ENCODE results near the gene SHOC1. TPM values are rescaled to one million over a fixed set of nuclear protein-coding genes. Genes with fewer than 3 reads are reported as not detected.

Gene SHOC1
- total RNA-seq: 0.15 TPM
- long read RNA-seq, partial matches to known transcripts: 0 of 8 reads
- long read RNA-seq, other reads (novel, unspliced or antisense): 8 of 8 reads

DNA sequence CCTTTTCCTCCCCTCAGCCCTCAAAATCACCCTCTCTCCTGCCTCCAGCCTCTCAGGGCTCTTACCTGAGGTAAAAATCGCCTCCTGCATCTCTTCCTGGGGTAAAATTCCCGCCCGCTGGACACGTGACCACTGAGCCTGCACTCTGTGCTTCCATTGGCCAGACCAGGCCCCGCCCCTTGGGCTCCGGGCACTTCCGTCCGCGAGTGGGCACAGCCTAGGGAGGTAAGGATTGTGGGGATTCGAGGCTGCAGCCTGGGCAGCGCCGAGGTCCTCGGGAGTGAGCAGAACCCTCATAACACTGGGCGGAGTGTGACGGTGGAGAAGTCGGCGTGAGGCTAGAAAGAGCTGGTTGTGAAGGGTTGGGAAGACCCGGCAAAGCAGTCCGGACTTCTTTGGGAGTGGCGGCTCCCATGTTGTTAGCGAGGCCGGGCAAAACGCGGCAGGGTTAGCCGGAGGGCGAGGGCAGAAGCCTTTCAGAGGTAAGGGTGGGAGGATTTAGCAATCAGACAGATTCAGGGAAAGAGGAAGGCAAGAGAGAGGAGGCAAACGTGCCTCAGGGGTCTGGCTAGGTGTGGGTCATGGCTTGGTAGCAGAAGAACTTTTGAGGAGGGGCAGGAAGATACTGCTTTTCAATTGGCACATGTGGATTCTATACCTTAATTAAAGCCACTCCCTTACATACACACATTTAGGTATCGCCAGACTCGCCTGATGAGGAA is at the start of gene SHOC1:
Gene SHOC1, minus strand, starts transcription at position 103 of the 722 bp plus-strand sequence. CDS start 3,519 bp downstream, outside the sequence.
- no peak within 1 kb of the TSS for H3K4me3 ChIP-seq
- H3K4me1 ChIP-seq: no peaks in the 10 kb centered on the region
- no peak for DNase-seq
- TF ChIP-seq, protein P1, sequence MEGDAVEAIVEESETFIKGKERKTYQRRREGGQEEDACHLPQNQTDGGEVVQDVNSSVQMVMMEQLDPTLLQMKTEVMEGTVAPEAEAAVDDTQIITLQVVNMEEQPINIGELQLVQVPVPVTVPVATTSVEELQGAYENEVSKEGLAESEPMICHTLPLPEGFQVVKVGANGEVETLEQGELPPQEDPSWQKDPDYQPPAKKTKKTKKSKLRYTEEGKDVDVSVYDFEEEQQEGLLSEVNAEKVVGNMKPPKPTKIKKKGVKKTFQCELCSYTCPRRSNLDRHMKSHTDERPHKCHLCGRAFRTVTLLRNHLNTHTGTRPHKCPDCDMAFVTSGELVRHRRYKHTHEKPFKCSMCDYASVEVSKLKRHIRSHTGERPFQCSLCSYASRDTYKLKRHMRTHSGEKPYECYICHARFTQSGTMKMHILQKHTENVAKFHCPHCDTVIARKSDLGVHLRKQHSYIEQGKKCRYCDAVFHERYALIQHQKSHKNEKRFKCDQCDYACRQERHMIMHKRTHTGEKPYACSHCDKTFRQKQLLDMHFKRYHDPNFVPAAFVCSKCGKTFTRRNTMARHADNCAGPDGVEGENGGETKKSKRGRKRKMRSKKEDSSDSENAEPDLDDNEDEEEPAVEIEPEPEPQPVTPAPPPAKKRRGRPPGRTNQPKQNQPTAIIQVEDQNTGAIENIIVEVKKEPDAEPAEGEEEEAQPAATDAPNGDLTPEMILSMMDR (IDR thresholded peaks at IDR 0.05): no peak
- peak; percentile 43 to 66 for ATAC-seq
- no peak within 1 kb of the TSS for H3K27ac ChIP-seq
- intact Hi-C loops (cut with DNase I): no loop called here
- no peaks in the 10 kb centered on the region for H3K36me3 ChIP-seq
- no peaks in the 10 kb centered on the region for H3K27me3 ChIP-seq (ENCODE audit: low read depth)
- no peaks in the 10 kb centered on the region for H3K9me3 ChIP-seq

DNA sequence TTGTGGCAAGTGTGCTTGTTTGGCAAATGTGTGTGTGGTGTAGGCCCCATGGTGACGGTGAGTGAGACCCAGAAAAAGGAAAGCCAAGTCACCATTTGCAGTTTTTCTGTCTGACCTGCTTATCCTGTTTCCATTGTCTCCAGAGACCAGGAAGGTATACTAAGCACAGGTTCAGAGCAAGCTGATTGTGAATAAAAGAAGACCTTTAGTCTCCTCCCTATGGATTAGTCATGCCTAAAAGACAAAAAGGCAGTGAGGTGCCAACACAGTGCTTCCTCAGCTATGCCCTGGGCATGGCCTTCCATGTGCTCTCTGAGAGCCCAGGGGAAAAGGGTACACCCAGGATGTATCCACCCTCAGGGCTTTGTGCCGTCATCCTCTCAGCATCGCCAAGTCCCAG is 49.2 kb upstream of the SHOC1 start:
- ATAC-seq: peak in 1 of 2 donors; percentile 29

DNA sequence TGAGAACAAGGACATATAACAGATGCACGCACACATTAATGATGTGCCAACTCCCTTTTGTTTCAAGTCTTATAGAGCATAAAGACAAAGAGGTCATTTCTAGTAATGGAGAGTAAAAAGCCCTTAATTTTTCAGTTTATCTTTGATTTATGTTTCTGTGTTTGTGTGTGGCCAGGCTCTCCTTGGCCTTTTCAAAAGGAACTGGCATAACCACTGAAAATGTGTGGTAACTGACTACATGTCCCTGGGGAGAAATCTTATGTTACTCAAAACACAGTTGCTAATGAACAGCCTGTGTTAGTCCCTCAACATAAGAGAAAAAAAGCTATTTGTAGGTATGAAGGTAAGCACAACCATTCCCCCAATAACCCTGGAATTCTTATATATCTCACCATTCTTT is 47.6 kb upstream of the SHOC1 start:
- TF ChIP-seq, protein P1 (IDR thresholded peaks at IDR 0.05): no peak
- no peak overlapping the region for H3K27ac ChIP-seq
- H3K36me3 ChIP-seq: no peaks in the 10 kb centered on the region
- no peak overlapping the region for H3K4me3 ChIP-seq
- no peak for DNase-seq
- no peaks in the 10 kb centered on the region for H3K27me3 ChIP-seq (ENCODE audit: low read depth)
- ATAC-seq: no peak
- H3K9me3 ChIP-seq: no peaks in the 10 kb centered on the region
- intact Hi-C loops (cut with DNase I): no loop called here
- peaks cover 12% of the 10 kb centered on the region for H3K4me1 ChIP-seq

More for the DNA sequence above, 49.2 kb upstream of the SHOC1 start:
- TF ChIP-seq, protein P1 (IDR thresholded peaks at IDR 0.05): no peak
- Histone ChIP-seq H3K36me3 (no peaks in the 10 kb centered on the region), H3K4me1 (peaks cover 8% of the 10 kb centered on the region), H3K9me3 (no peaks in the 10 kb centered on the region), H3K27ac (no peak overlapping the region), H3K4me3 (no peak overlapping the region), H3K27me3 (ENCODE audit: low read depth) (no peaks in the 10 kb centered on the region)
- intact Hi-C loops (cut with DNase I): no loop called here
- no peak for DNase-seq

DNA sequence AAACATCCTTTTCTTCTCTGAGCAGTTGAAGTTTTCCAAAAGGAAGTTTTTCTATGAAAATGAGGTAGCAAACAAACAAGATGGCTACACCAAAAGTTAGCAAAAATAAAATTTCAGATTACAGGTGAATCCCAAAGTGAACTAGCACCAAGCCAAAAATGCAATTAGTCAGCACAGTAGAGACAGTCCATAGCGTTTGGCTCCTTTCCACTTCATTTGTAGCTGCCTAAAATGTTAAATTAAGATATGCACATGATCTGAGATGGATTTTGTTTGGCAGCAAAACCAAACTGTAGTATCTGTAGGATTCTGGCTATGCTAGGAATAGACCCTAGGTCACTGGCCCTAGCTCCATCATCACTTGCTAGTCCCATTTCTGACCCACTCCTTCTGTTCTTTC is 45.7 kb upstream of the SHOC1 start:
- Histone ChIP-seq H3K27ac (no peak overlapping the region), H3K4me3 (no peak overlapping the region), H3K4me1 (peaks cover 12% of the 10 kb centered on the region), H3K36me3 (no peaks in the 10 kb centered on the region), H3K9me3 (no peaks in the 10 kb centered on the region), H3K27me3 (ENCODE audit: low read depth) (no peaks in the 10 kb centered on the region)
- TF ChIP-seq, protein P1 (IDR thresholded peaks at IDR 0.05): no peak
- no peak for ATAC-seq
- DNase-seq: no peak
- intact Hi-C loops (cut with DNase I): no loop called here

DNA sequence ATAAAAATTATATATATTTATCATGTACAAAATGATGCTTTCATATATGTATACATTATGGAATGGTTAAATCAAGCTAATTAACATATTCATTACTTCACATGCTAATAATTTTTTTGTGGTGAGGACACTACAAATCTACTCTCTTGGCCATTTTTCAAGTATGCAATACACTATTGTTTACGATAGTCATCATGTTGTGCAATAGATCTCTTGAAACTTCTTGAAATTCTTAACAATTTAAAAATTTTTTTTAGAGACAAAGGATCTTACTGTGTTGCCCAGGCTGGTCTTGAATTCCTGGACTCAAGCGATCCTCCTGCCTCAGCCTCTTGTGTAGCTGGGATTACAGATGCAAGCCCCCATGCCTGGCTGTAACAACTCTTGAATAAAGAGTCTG is 45.2 kb upstream of the SHOC1 start:
- Histone ChIP-seq H3K27ac (no peak overlapping the region), H3K4me3 (no peak overlapping the region), H3K27me3 (ENCODE audit: low read depth) (no peaks in the 10 kb centered on the region), H3K9me3 (no peaks in the 10 kb centered on the region), H3K36me3 (no peaks in the 10 kb centered on the region), H3K4me1 (peaks cover 12% of the 10 kb centered on the region)
- intact Hi-C loops (cut with DNase I): no loop called here
- TF ChIP-seq, protein P1 (IDR thresholded peaks at IDR 0.05): no peak
- ATAC-seq (peak in 1 of 2 donors; percentile 28), DNase-seq (no peak)
